UCSD-AML1 (cell line): ENCODE results near the gene SLC9A3.

Source experiments
- DNase-seq: peaks from one replicate; lab custom pipeline; 2025; ENCODE audit not compliant: unreplicated experiment; lab: John Stamatoyannopoulos, UW

SLC9A3 gene

DNA sequence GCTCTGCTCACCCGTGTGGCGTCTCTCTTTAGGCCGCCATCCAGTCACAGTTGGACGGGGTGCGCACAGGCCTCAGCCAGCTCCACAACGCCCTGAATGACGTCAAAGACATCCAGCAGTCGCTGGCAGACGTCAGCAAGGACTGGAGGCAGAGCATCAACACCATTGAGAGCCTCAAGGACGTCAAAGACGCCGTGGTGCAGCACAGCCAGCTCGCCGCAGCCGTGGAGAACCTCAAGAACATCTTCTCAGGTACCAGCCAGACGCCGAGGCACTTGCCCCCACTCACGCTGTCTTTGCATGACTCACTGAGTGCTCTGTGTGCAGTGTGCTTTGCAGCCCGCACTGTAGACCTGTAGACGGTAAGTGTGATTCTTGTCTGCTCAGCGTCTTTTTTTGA, 76.7 kb downstream of the SLC9A3 start:
- DNase-seq: no peak

- no peak for DNase-seq
Measured at GRCh38 chr5:446883-447263, 77.4 kb downstream of the SLC9A3 start.

- DNase-seq: no peak
Measured at GRCh38 chr5:446066-446882, 78.0 kb downstream of the SLC9A3 start.

- no peak for DNase-seq
Measured at GRCh38 chr5:445591-445990, 78.7 kb downstream of the SLC9A3 start.

DNA sequence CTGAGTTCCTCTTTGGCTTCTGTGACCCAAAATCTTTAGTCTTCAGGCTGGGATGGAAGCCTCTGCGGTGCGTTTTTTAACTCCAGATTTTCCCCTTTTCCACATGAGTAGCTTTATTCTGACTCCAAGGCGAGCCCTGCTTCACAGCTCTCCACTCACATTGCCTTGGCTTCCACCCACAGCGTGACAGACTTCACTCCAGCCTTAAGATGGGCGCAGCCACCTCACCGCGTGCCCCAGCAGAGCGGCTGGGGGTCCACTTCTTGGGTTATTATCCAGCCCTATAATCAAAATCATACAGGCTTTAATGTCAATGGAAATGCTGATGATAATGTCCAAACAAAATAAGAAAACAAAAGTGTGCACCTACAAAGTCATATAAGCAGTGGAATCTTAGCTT, 80.0 kb downstream of the SLC9A3 start:
- no peak for DNase-seq

GRCh38 chr5:443239-444151, 80.8 kb downstream of the SLC9A3 start:
- DNase-seq: no peak

DNA sequence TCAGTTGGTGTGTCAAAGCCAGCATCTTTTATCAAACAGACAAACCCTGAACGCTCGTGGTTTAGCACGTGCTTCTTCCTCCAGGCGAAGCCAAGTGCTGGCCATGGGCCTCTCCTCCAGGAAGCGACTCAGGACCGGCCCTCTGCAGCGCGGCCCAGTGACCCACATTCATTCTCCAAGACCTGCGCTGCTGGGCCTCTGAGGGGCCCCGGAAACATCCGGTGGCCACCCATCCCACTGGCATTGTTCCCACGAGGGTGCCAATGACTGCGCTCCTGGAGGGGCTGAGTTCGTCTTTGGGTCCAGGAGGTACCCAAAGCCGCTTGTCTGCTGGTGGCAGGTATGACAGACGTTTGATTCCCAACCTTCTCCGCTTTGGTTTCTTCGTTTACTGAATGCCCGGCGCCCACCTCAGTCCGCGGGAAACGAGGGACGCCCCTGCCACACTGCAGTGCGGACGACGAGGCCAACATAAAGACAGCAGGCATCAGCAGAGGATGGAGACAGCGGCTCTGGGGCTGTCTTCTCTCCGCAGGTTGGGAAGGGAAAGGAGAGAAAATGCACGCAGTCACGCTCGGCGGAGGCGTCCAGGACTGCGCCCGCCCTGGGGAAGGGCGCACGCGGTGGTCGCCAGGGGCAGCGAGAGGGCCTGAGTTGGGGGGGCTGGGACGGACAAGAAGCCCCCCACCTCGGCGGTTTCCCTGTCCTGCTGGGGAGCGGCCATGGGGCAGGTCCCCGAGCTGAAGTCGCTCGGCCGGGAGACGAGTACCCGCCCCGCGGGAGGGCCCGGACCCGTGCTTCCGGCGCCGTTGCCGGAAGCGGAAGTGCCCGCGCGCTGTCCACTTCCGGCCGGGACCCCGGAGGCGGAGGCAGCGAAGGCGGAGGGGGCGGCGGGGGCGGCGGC, 81.7 kb downstream of the SLC9A3 start, which contains the start of gene EXOC3:
EXOC3 (plus strand) TSS at position 842 of the 904 bp plus-strand sequence. CDS start 3,030 bp downstream, outside the sequence.
- peak; percentile 83 for DNase-seq

- no peak for DNase-seq
Measured at GRCh38 chr5:441996-442334, 82.3 kb downstream of the SLC9A3 start.

- no peak for DNase-seq
Measured at GRCh38 chr5:440401-441201, 83.6 kb downstream of the SLC9A3 start.

GRCh38 chr5:439636-440035, 84.6 kb downstream of the SLC9A3 start:
- no peak for DNase-seq

DNA sequence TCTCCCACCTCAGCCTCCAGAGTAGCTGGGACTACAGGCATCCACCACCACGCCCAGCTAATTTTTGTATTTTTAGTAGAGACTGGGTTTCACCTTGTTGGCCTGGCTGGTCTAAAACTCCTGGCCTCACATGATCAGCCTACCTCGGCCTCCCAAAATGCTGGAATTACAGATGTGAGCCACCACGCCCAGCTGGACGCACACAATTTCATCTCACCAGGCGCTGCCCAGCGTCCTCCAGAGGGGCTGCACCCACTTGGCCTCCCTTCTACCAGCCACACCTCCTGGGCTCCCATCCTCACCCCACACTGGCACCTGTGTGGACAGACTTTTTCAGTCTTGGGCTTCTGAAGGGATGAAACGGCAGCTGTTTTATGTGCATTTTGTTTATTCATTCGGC, 85.1 kb downstream of the SLC9A3 start:
- no peak for DNase-seq

DNA sequence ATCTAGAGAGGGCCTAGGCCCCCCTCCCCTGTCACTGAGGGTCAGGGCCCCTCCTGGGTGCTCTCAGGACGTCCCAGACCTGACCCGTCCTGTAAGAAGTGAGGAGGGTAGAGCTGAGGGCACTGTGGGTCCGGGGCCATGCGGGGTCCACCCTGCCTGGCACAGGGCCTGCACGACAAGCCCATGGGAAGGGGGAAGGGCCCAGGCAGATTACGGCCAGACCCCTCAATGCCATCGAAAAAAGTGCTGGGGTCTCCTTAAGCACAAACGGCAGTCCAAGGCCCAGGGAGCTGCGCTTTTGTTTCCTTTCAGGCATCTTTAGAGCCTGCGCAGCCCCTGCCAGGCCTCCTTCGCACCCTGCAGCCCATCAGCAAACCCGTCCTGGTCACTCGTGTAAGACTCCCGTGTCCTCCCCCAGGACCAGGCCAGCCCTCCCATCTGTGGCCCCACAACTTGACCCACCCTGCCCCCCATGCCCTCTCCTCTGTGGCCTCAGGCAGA, 85.7 kb downstream of the SLC9A3 start:
- DNase-seq: no peak

- DNase-seq: no peak
Measured at GRCh38 chr5:437281-437771, 86.9 kb downstream of the SLC9A3 start.

- no peak for DNase-seq
Measured at GRCh38 chr5:436641-436975, 87.6 kb downstream of the SLC9A3 start.

- DNase-seq: no peak
Measured at GRCh38 chr5:435961-436640, 88.1 kb downstream of the SLC9A3 start.

GRCh38 chr5:435156-435790, 89.0 kb downstream of the SLC9A3 start:
- DNase-seq: no peak

DNA sequence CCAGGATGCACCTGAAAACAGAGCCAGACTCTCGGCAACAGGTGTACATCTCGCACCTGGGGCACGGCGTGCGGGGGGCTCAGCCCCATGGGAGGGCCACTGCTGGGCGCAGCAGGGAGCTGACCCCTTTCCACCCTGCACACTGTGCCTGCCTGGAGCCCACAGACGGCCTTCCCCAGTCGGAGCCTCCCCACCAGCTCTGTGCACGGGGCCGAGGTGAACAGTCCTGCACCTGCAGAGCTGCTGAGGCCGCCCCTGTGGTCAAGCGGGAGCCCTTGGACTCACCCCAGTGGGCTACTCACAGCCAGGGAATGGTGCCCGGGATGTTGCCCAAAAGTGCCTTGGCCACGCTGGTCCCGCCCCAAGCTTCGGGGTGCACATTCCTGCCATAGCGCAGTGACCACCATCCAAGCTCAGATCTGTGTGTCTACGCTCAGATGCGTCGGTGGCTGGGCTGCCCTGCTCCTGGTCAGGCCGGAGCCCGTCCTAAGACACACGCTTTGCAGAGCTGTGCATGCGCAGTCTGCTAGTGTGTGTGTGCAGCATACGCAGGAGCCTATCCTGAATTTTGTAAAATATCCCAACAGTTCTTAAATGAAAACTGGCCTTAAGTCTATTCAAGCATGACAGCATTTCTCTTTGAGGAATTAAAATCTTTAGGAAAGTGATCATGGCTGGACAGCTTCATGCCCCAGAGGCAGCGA, 89.7 kb downstream of the SLC9A3 start:
- DNase-seq: no peak

DNA sequence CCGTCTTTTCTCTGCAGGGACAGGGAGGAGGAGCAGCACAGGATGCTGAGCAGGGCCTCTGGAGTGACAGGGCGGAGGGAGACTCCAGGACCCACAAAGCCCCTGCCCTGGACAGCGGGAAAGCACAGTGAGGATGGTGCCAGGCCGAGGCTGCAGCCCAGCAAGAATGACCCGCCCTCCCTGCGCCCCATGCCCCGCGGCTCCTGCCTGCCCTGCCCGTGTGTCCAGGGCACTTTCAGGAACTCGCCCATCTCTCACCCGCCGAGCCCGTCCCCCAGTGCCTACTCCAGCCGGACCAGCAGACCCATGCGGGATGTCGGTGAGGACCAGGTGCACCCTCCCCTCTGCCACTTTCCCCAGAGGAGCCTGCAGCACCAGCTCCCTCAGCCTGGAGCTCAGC, 90.4 kb downstream of the SLC9A3 start:
- no peak for DNase-seq
